ENCODE measurements around the gene PAWR.

- TF ChIP-seq TSC22D2 (CRISPR knock-in tag; IDR thresholded peaks at IDR 0.05; ENCODE audit: borderline replicate concordance) (no peak), RNF2 (conservative IDR thresholded peaks at IDR 0.05; ENCODE audit: low read depth) (no peak), EZH2 (conservative IDR thresholded peaks at IDR 0.05; ENCODE audit: low read depth, low read length) (no peak), SUZ12 (IDR thresholded peaks at IDR 0.05; ENCODE audit: low read depth, low read length) (no peak), USF2 (IDR thresholded peaks at IDR 0.05; ENCODE audit: low read depth, low read length) (no peak), USF2 (CRISPR knock-in tag; IDR thresholded peaks at IDR 0.05; ENCODE audit: borderline replicate concordance) (no peak), CTCF (CRISPR knock-in tag; IDR thresholded peaks at IDR 0.05) (no peak), ZFX (CRISPR knock-in tag; IDR thresholded peaks at IDR 0.05; ENCODE audit: low read depth) (no peak), POLR2AphosphoS5 (IDR thresholded peaks at IDR 0.05; ENCODE audit: low read depth, low read length) (no peak), RAD21 (CRISPR knock-in tag; IDR thresholded peaks at IDR 0.05) (no peak), TFDP2 (CRISPR knock-in tag; IDR thresholded peaks at IDR 0.05) (no peak), MLX (CRISPR knock-in tag; IDR thresholded peaks at IDR 0.05) (no peak), CSRNP1 (CRISPR knock-in tag; IDR thresholded peaks at IDR 0.05) (no peak)
Observed at GRCh38 chr12:79696416-79696815, 5.7 kb upstream of the PAWR start.
